HPDE6-E6E7 (cell line): ENCODE data around the gene AKAP4.

Experiments
- DNase-seq: peaks from one replicate; pipeline ENCODE4 v3.0.0; 2011; ENCODE audit warnings: missing footprints; ENCODE audit errors: extremely low spot score

Gene AKAP4

GRCh38 chrX:50200907-50201306 is at the start of gene AKAP4:
AKAP4 (minus strand) TSS chrX:50201007; CDS start chrX:50200889, 118 bp downstream.
- DNase-seq: no peak

GRCh38 chrX:50211510-50211909 is 10.7 kb upstream of the AKAP4 start:
- no peak for DNase-seq

- no peak for DNase-seq
Measured at GRCh38 chrX:50206753-50207152, 5.9 kb upstream of the AKAP4 start.

- DNase-seq: peak; percentile 21
Measured at GRCh38 chrX:50204364-50204899, 3.6 kb upstream of the AKAP4 start, which contains the start of gene CCNB3. CCNB3 (plus strand) TSS chrX:50204765; CDS start chrX:50285164, 80,399 bp downstream.

- DNase-seq: peak; percentile 26
Measured at GRCh38 chrX:50202539-50202938, 1.7 kb upstream of the AKAP4 start.

- DNase-seq: no peak
Measured at GRCh38 chrX:50198348-50198747, 2.5 kb downstream of the AKAP4 start.

GRCh38 chrX:50188859-50189600 is 11.8 kb downstream of the AKAP4 start:
- DNase-seq: no peak

- no peak for DNase-seq
Measured at GRCh38 chrX:50183891-50184290, 16.9 kb downstream of the AKAP4 start.

- no peak for DNase-seq
Measured at GRCh38 chrX:50180073-50180940, 20.5 kb downstream of the AKAP4 start.

GRCh38 chrX:50169717-50170116 is 31.1 kb downstream of the AKAP4 start:
- DNase-seq: no peak

GRCh38 chrX:50168241-50168687 is 32.5 kb downstream of the AKAP4 start:
- no peak for DNase-seq

- no peak for DNase-seq
Measured at GRCh38 chrX:50167366-50167765, 33.4 kb downstream of the AKAP4 start.

GRCh38 chrX:50165727-50166126 is 35.1 kb downstream of the AKAP4 start:
- no peak for DNase-seq

GRCh38 chrX:50161127-50161526 is 39.7 kb downstream of the AKAP4 start:
- no peak for DNase-seq

- no peak for DNase-seq
Measured at GRCh38 chrX:50158593-50158992, 42.2 kb downstream of the AKAP4 start.

GRCh38 chrX:50157545-50158135 is 43.2 kb downstream of the AKAP4 start:
- no peak for DNase-seq

- no peak for DNase-seq
Measured at GRCh38 chrX:50154429-50154828, 46.4 kb downstream of the AKAP4 start.

GRCh38 chrX:50152456-50152855 is 48.4 kb downstream of the AKAP4 start:
- no peak for DNase-seq

- DNase-seq: no peak
Measured at GRCh38 chrX:50147972-50148371, 52.8 kb downstream of the AKAP4 start.
